GM23248 (cell line): ENCODE results near the gene TMEM271.

Source experiments
- EZH2 ChIP-seq: fragments of 200-600 bp; sonication (generic); IDR thresholded peaks from 2 replicates; pipeline ENCODE4 v1.6.1; 2018; ENCODE audit warnings: antibody characterized with exemption, mild to moderate bottlenecking; ENCODE audit not compliant: insufficient read depth, poor library complexity, severe bottlenecking
- EZH2phosphoT487 ChIP-seq: fragments of 200-600 bp; sonication (generic); IDR thresholded peaks from 2 replicates; pipeline ENCODE4 v1.6.1; 2018; ENCODE audit warnings: antibody characterized with exemption, moderate library complexity, mild to moderate bottlenecking, low read depth; ENCODE audit not compliant: insufficient read depth

- TF ChIP-seq EZH2: no peak
- TF ChIP-seq EZH2phosphoT487: no peak
Measured at GRCh38 chr4:525660-526059, 50.4 kb downstream of the TMEM271 start.
